Measurements from ENCODE around the gene NTN3.

Gene NTN3

DNA sequence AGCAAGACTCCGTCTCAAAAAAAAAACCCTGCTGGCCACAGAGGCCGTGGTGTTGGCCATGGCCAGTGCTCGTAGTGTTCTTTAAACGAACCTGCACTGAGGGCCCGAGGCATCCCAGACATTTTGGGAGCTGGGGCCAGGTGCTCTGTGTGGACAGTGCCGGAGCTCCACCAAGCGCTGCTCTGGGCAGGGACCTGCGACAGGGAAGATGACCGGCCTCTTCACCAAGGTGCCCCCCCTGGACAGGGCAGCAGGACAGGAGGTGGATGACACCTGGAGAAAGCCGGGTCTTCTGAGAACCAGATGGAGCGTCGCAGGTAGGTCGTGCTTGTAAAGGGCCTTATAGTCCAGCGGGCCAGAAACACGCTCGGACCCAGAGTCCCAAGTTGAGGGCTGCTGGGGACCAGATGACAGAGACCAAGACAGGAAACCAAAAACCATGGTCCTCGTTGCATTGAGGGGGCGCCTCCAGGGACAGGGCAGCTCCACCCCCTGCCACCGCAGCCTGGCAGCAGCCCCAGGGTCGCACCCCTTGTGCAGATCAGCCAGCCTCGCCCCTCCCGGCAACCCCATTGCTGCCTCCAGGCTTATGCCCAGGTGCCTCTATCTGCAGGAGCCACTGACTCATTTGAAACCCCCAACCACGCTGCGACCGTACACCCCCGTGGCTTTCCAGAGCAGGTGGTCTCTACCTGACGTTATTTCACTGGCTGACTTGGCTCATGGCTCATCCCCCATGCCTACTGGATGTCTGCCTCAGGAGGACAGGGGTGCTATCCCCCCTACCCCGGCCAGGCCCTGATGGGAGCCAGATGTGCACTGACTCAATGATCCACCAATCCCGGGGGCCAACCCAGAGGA lies 4.2 kb upstream of the NTN3 start:
- no peak for DNase-seq (ENCODE audit: low read depth)

GRCh38 chr16:2467528-2468232 lies 3.4 kb upstream of the NTN3 start:
- DNase-seq (ENCODE audit: low read depth): peak; percentile 80

DNA sequence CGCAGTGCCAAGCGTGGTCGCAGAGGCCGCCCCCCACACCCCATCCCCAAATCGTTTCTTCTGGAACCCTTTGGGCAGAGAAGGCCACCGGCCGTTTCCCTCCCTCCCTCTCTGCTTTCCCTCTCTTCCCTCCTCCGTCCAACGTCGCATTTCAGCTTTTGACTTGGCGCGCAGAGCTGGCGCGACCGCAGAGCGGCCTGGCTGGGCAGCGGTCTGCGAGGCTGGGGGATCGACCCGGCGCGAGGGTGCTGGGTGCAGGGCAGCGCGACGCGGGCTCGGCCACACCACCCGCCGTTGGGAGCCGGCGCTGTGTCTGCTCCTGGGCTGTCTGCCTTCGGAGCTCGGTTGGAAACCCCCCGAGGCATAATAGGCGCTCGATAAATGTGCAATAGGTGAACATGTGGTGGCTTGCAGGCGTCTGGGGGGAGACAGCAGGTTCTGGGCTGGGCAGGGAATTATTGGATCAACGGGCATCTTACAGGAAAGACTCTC lies 2.8 kb upstream of the NTN3 start:
- peak; percentile 43 for DNase-seq (ENCODE audit: low read depth)

DNA sequence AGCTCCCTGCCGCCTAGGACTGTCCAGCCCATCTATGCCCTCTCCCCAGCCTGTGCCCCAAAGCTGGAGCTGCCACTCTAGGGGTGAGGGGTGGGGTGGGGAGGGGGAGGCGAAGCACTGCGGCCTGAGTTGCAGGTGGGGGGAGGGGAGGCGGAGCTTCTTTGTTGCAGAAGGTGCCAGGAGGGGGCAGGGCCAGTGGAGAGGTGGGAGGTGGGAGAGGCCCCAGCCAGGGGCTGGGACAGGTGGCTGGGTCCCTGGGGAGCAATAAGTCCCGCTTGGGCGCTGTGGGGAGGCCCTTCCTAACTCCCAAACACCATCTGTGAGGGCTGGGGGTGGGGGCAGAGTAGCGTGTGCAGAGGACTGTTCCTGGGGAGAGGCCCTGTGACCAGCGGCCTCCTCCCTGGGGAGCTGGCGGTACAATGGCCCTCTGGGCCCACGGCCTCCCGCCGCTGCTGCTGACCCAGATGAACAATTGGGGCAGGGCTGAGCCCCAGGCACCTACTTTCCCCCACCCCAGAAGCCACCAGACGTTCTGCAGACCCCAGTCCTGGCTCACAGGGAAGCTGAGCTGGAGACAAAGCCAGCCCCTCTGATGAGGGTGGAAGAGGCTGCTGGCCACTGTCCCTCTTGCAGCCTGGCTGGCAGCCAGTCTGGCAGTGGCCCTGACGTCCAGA lies 2.2 kb upstream of the NTN3 start:
- DNase-seq (ENCODE audit: low read depth): no peak

DNA sequence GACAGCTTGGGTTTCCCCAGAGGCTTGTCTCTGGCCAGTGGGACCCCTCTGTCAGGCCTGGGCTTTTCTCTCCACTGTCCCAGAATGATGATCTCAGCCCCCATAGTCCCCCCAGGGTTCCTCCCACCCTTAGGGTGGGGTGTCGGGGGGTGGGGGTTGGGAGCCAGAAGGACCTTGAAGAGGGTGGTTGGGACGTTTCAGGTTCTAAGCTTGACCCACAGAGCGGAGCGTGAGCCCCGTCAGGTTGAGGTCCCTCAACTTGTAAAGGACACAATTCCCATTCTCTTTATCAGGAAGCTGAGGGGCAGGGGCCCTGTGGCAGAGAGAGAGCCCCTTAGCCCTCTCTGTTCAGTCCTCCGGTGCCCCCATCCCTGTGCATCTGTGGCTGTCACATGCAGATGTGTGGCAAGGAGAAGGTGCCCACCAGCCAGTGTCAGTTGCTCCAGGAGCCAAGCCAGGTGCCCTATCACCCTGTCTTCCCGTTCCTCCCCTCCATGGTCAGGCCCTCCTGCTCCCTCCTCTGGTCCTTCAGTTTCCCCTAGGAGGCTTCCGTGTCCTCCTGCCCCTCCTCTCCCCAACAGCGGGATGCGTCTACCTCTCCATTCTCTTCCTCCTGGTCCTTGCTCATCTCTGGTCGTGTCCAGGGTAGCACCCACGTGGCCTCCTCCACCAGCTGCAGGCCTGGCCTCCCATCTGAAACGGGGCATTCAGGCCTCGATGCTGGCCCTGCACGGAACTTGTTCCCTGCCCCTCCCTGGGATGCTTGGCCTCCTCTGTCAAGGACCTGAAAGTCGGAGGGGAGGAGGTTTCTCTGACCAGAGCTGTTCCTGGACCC lies 1.5 kb upstream of the NTN3 start:
- no peak for DNase-seq (ENCODE audit: low read depth)

- no peak for DNase-seq (ENCODE audit: low read depth)
These were observed 879 bp upstream of the NTN3 start for GRCh38 chr16:2470234-2470601.

DNA sequence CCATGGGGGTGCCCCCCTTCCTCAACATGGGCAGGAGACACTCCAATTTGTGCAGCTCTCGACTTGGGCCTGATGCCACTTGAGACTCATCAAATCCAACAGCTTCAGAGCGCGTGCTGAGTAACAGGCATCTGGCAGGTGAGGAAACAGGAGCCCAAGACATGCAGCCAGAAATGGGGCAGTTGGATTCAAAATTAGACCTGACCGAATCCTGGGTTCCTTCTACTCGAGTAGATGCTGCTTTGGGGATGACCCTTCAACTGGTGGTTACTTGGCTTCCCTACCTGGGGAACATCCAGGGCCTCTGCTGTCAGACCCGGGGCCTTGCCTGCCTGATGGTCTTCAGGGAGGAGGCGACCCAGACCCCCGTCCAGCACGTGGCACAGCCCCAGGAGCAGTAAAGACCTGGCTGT lies 488 bp upstream of the NTN3 start:
- DNase-seq (ENCODE audit: low read depth): no peak

DNA sequence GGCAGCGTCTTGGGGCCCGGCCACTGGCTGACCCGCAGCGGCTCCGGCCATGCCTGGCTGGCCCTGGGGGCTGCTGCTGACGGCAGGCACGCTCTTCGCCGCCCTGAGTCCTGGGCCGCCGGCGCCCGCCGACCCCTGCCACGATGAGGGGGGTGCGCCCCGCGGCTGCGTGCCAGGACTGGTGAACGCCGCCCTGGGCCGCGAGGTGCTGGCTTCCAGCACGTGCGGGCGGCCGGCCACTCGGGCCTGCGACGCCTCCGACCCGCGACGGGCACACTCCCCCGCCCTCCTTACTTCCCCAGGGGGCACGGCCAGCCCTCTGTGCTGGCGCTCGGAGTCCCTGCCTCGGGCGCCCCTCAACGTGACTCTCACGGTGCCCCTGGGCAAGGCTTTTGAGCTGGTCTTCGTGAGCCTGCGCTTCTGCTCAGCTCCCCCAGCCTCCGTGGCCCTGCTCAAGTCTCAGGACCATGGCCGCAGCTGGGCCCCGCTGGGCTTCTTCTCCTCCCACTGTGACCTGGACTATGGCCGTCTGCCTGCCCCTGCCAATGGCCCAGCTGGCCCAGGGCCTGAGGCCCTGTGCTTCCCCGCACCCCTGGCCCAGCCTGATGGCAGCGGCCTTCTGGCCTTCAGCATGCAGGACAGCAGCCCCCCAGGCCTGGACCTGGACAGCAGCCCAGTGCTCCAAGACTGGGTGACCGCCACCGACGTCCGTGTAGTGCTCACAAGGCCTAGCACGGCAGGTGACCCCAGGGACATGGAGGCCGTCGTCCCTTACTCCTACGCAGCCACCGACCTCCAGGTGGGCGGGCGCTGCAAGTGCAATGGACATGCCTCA lies 773 bp downstream of the NTN3 start:
- no peak for DNase-seq (ENCODE audit: low read depth)

DNA sequence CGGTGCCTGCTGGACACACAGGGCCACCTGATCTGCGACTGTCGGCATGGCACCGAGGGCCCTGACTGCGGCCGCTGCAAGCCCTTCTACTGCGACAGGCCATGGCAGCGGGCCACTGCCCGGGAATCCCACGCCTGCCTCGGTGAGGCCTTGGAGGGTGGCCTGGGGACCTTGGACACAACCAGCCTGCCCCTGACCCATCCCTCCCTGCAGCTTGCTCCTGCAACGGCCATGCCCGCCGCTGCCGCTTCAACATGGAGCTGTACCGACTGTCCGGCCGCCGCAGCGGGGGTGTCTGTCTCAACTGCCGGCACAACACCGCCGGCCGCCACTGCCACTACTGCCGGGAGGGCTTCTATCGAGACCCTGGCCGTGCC lies 1.4 kb downstream of the NTN3 start:
- DNase-seq (ENCODE audit: low read depth): no peak

DNA sequence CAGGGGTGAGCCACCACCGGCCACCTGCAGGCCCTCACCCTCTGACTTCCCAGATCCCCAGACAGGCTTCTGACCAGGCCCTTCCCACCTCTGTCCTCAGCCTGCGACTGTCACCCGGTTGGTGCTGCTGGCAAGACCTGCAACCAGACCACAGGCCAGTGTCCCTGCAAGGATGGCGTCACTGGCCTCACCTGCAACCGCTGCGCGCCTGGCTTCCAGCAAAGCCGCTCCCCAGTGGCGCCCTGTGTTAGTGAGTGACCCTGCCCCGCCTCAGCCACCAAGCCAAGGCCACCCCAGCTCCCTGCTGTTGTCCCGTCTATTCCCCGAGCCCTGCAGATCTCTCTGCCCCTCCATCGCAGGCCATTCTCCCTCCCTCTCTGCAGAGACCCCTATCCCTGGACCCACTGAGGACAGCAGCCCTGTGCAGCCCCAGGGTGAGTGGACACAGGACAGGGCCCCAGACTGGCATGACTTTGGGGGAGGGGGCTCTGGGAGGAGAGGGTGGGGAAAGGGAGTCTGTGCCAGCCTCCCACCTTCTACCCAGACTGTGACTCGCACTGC lies 1.9 kb downstream of the NTN3 start:
- no peak for DNase-seq (ENCODE audit: low read depth)

DNA sequence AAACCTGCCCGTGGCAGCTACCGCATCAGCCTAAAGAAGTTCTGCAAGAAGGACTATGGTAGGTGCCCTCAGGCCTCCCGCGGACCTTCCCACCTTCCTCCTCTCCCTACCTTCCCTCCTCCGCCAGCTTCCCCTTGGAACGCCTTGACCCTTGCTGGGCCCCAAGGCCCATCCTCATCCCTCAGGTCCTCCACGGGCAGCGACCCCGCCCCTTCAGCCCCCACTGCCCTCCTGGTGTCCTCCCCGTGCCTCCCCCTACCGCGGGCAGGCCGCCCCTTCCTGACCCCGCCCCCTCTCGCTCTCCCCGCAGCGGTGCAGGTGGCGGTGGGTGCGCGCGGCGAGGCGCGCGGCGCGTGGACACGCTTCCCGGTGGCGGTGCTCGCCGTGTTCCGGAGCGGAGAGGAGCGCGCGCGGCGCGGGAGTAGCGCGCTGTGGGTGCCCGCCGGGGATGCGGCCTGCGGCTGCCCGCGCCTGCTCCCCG lies 2.4 kb downstream of the NTN3 start:
- no peak for DNase-seq (ENCODE audit: low read depth)

DNA sequence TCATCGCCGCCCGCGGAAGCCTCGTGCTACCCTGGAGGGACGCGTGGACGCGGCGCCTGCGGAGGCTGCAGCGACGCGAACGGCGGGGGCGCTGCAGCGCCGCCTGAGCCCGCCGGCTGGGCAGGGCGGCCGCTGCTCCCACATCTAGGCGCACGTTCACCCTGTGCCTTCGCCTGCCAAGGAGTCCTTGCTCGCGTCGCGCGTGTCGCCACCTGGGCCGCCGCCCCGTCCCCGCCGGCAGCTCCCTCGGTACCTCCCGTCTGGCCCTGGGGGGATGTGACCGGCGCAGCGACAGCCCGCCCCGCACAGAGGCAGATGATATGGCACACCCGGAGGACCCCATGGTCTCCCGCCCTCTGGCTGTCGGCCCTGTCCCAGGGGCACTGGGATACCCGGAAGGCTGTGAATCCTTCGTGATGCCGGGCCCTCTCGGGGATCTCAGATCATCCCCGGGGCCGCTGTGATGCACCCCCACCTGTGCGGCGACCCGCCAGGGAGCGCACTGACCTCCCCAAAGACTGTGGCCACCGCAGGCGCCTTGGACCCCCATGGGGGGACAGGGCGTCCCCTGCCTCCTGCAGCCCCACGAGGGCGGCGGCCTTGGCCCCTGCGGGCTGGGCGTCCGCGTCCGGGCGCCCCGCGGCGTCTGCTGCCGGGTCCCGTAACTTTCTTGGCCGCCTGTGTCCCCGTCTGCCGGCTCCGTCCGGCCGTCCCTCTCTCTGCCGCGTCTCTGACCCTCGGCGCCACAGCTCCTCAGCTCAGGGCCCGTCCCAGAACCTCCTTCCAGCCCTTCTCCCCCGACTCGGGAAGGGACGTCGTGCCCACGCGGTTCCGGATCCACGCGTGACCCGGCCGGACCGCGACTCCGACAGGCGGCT lies 3.1 kb downstream of the NTN3 start:
- peak; percentile 52 for DNase-seq (ENCODE audit: low read depth)

GRCh38 chr16:2474877-2475412 lies 3.8 kb downstream of the NTN3 start, which contains the start of gene TBC1D24:
Gene TBC1D24 (plus strand): TSS chr16:2475127. CDS start chr16:2496149, 21,022 bp downstream.
- peak; percentile 86 for DNase-seq (ENCODE audit: low read depth)

DNA sequence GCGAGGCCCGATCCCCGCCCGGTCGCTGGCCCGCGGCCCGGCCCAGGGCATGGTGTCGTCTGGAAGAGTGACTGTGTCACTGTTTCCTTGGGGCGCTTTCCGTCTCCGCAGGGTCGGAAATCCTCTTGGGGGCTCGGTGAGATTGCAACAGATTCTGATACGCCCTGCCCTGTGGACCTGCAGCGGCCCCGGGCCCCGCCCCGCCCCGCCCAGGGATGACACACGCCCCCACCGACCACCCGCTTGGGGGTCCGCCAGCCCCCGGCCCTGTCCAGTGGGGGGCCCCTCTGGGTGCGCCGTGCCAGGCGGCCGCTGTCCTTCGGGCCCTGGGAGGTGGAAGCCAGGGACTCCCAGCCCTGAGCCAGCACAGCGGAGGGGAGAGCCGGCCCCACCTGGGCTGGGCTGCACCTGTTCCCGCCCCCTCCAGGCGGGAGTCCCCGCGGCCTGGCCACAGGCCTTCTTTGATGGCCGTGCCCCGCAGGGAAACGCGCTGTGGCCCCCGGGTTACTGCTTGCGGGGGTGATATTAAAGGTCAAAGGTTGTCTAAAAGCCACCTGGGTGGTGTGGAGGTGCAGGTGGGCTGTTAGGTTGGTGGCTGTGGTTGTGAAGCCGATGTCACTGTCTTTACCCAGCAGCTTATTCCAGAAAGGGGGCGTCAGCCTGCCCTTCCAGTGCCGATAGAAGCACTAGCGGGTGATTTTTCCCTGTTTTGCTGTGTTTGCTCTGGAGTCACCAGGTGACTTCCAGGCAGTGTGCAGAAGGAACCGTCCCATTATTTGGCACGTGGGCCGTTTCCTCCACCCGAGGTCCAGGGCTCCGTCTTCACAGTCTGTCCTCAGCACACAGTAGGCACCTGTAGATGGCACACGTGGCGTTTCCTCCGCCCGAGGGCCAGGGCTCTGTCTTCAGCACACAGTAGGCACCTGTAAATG lies 4.6 kb downstream of the NTN3 start:
- no peak for DNase-seq (ENCODE audit: low read depth)

GRCh38 chr16:2476345-2476720 lies 5.2 kb downstream of the NTN3 start:
- DNase-seq (ENCODE audit: low read depth): no peak

DNA sequence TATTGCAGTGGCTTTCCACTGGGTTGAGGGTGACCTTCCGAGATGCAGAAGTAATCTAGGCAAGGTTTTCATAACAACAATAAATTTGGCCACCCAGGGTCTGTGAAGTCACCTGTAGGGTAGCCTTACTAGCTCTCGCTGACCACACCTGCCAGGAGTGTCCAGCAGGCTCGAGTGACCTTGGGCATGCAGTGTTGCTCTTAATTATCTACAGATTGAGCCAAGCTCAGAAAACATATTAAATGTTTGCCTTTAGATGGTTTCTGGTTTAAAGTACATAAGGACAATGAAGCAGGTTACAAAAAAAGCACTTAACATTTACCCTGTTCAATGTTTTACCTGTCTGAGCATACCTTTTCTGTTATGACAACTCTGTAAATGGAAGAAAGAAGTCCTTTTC lies 5.6 kb downstream of the NTN3 start:
- no peak for DNase-seq (ENCODE audit: low read depth)

DNA sequence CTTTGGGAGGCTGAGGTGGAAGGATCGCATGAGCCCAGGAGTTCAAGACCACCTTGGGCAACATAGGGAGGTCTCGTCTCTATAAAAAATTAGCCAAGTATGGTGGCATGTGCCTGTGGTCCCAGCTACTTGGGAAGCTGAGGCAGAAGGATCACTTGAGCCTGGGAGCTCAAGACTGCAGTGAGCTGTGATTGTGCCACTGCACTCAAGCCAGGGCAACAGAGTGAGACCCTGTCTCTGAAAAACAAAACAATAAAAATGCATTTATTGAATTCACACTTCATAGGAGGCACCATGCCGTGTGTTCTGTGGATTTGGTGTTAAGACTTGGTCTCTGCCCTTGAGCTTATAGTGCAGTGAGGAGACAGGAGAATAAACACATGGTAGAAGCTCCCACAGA lies 6.2 kb downstream of the NTN3 start:
- DNase-seq (ENCODE audit: low read depth): no peak

DNA sequence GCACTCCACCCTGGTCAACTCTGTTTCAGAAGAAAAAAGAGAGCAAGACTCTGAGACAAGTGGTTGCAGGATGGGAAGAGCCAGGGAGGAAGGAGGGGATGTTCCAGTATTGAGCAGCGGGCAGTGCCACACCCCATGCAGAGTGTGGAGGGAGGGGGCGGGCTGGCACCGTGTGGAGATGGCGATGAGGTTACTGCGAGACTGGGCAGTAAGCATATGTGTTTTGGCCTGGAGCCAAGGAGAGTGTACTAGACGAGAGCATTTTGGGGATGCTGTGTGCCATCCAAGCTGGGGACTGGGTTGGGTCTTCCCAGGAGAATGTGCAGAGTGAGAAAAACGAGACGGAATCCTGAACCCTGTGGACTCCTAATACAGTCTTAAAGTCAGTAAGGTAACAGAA lies 7.2 kb downstream of the NTN3 start:
- DNase-seq (ENCODE audit: low read depth): no peak
